GM12873 (cell line): ENCODE measurements around the gene KIAA1614.
A peak's percentile ranks its signal among the peaks of the same experiment; 100 is the strongest.

Experiments
- CTCF ChIP-seq: IDR thresholded peaks from 2 replicates; pipeline ENCODE4 v1.5.1; 2012; ENCODE audit warnings: low read depth, mild to moderate bottlenecking, moderate library complexity, low read length, control low read depth; ENCODE audit not compliant: insufficient read depth; ENCODE audit errors: missing control alignments

Gene KIAA1614

GRCh38 chr1:180912801-180913565 is at the start of gene KIAA1614:
Gene KIAA1614, plus strand, starts transcription at chr1:180912897. Its CDS starts 347 bp downstream, at chr1:180913244.
- no peak for TF ChIP-seq CTCF

- peak; percentile 55 for TF ChIP-seq CTCF
These were observed 49.4 kb upstream of the KIAA1614 start for GRCh38 chr1:180863158-180863775.

- TF ChIP-seq CTCF: peak; percentile 54
These were observed 30.7 kb upstream of the KIAA1614 start for GRCh38 chr1:180881806-180882509.

GRCh38 chr1:180884588-180885300 is 28.0 kb upstream of the KIAA1614 start:
- no peak for TF ChIP-seq CTCF

- no peak for TF ChIP-seq CTCF
These were observed 26.4 kb upstream of the KIAA1614 start for GRCh38 chr1:180886338-180886737.

- no peak for TF ChIP-seq CTCF
These were observed 24.9 kb upstream of the KIAA1614 start for GRCh38 chr1:180887841-180888240.
